ENCODE results near the gene MAMLD1. TPM values are rescaled to one million over a fixed set of nuclear protein-coding genes. Genes with fewer than 3 reads are reported as not detected.

Gene MAMLD1
- total and polyA plus RNA-seq, 9 of the 15 experiments (the other 6 are each of a cell fraction or from before 2014, with no cell fraction given) = 0.12 to 0.18 TPM; not detected in 7

- peak; percentile 89 for TF ChIP-seq REST (IDR thresholded peaks at IDR 0.05; ENCODE audit: borderline replicate concordance)
- no peak for TF ChIP-seq REST (CRISPR knock-in tag; IDR thresholded peaks at IDR 0.05; ENCODE audit: low read depth)
- TF ChIP-seq RBFOX2 (IDR thresholded peaks at IDR 0.05; ENCODE audit: low read depth, low read length) = peak; percentile 63
- TF ChIP-seq HNRNPL (IDR thresholded peaks at IDR 0.05; ENCODE audit: low read depth, low read length) = peak; percentile 34; the same call in 1 of the 2 replicates
- TF ChIP-seq ZNF239 (CRISPR knock-in tag; IDR thresholded peaks at IDR 0.05) = no peak
- TF ChIP-seq POLR2G (IDR thresholded peaks at IDR 0.05; ENCODE audit: low read depth, low read length) = peak; percentile 66
- no peak for TF ChIP-seq ZNF407 (IDR thresholded peaks at IDR 0.05; ENCODE audit: low read depth)
- peak; percentile 39; the same call in 1 of the 2 replicates for TF ChIP-seq CXXC5 (CRISPR knock-in tag; IDR thresholded peaks at IDR 0.05)
- peak; percentile 71; the same call in 1 of the 2 replicates for TF ChIP-seq TOE1 (IDR thresholded peaks at IDR 0.05; ENCODE audit: borderline replicate concordance)
- TF ChIP-seq TOE1 (CRISPR knock-in tag; IDR thresholded peaks at IDR 0.05; ENCODE audit: borderline replicate concordance, low read depth) = no peak
Observed at GRCh38 chrX:150547375-150548115, 184.4 kb downstream of the MAMLD1 start (continued).

All from K562 (cell line).